ENCODE results near the gene GBP3.
"Not testable (repeated sequence)": the region's sequence is repeated elsewhere in the genome, so short reads cannot be mapped to it uniquely, and the experiment has no call there.

Gene GBP3

GRCh38 chr1:89035080-89035479, 12.4 kb upstream of the GBP3 start:
- Histone ChIP-seq H3K36me3 (ENCODE audit: control insufficient read depth, insufficient read depth, low read length) (no peaks in the 10 kb centered on the region), H3K4me1 (ENCODE audit: control insufficient read depth, insufficient read depth, low read length) (no peaks in the 10 kb centered on the region), H3K9me3 (ENCODE audit: control insufficient read depth, insufficient read depth, low read length) (no peaks in the 10 kb centered on the region), H3K4me3 (ENCODE audit: low read depth, low read length) (no peak overlapping the region), H3K27me3 (ENCODE audit: control insufficient read depth, insufficient read depth, low read length) (no peaks in the 10 kb centered on the region), H3K9ac (ENCODE audit: low read depth, low read length) (no peak overlapping the region)

DNA sequence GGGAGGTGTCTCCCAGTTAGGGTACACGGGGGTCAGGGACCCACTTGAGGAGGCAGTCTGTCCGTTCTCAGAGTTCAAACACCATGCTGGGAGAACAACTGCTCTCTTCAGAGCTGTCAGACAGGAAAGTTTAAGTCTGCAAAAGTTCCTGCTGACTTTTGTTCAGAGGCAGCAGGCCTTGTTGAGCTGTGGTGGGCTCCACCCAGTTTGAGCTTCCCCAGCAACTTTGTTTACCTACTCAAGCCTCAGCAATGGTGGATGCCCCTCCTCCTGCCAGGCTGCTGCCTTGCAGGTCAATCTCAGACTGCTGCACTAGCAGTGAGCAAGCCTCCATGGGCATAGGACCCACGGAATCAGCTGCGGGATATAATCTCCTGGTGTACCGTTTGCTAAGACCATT, 11.3 kb upstream of the GBP3 start:
- H3K36me3 ChIP-seq (ENCODE audit: control insufficient read depth, insufficient read depth, low read length); H3K4me3 ChIP-seq (ENCODE audit: low read depth, low read length); H3K4me1 ChIP-seq (ENCODE audit: control insufficient read depth, insufficient read depth, low read length); H3K9me3 ChIP-seq (ENCODE audit: control insufficient read depth, insufficient read depth, low read length); H3K9ac ChIP-seq (ENCODE audit: low read depth, low read length); H3K27me3 ChIP-seq (ENCODE audit: control insufficient read depth, insufficient read depth, low read length): not testable (repeated sequence)

- H3K9ac ChIP-seq (ENCODE audit: low read depth, low read length); H3K36me3 ChIP-seq (ENCODE audit: control insufficient read depth, insufficient read depth, low read length); H3K27me3 ChIP-seq (ENCODE audit: control insufficient read depth, insufficient read depth, low read length); H3K4me3 ChIP-seq (ENCODE audit: low read depth, low read length); H3K9me3 ChIP-seq (ENCODE audit: control insufficient read depth, insufficient read depth, low read length); H3K4me1 ChIP-seq (ENCODE audit: control insufficient read depth, insufficient read depth, low read length): not testable (repeated sequence)
Measured at GRCh38 chr1:89029051-89029450, 6.4 kb upstream of the GBP3 start.

- Histone ChIP-seq H3K4me3 (ENCODE audit: low read depth, low read length) (no peak overlapping the region), H3K36me3 (ENCODE audit: control insufficient read depth, insufficient read depth, low read length) (no peaks in the 10 kb centered on the region), H3K9me3 (ENCODE audit: control insufficient read depth, insufficient read depth, low read length) (no peaks in the 10 kb centered on the region), H3K4me1 (ENCODE audit: control insufficient read depth, insufficient read depth, low read length) (peaks cover 4% of the 10 kb centered on the region), H3K9ac (ENCODE audit: low read depth, low read length) (no peak overlapping the region), H3K27me3 (ENCODE audit: control insufficient read depth, insufficient read depth, low read length) (no peaks in the 10 kb centered on the region)
Measured at GRCh38 chr1:89025928-89026327, 3.3 kb upstream of the GBP3 start.

DNA sequence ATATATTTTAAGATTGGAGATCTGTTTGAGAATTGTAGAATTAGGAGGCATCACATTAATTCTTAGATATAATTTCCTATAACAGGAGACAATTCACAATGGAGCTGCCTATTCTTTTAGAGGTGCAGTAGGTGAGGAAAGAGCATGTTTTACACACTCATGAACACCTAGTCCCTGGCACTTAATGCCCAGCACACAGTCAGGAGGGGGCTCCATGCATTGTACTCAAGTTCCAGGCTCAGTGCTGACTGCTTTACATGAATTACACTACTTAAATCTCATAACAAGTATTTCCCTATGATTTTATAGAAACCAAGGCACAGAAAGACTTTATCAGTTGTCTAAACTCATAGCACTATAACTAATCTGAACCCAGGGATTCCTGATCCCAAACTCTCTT, 360 bp upstream of the GBP3 start:
- no peaks in the 10 kb centered on the region for H3K9me3 ChIP-seq (ENCODE audit: control insufficient read depth, insufficient read depth, low read length)
- no peak overlapping the region for H3K9ac ChIP-seq (ENCODE audit: low read depth, low read length)
- H3K36me3 ChIP-seq (ENCODE audit: control insufficient read depth, insufficient read depth, low read length), result no peaks in the 10 kb centered on the region
- H3K27me3 ChIP-seq (ENCODE audit: control insufficient read depth, insufficient read depth, low read length), result no peaks in the 10 kb centered on the region
- no peak overlapping the region for H3K4me3 ChIP-seq (ENCODE audit: low read depth, low read length)
- peaks cover 4% of the 10 kb centered on the region for H3K4me1 ChIP-seq (ENCODE audit: control insufficient read depth, insufficient read depth, low read length)

DNA sequence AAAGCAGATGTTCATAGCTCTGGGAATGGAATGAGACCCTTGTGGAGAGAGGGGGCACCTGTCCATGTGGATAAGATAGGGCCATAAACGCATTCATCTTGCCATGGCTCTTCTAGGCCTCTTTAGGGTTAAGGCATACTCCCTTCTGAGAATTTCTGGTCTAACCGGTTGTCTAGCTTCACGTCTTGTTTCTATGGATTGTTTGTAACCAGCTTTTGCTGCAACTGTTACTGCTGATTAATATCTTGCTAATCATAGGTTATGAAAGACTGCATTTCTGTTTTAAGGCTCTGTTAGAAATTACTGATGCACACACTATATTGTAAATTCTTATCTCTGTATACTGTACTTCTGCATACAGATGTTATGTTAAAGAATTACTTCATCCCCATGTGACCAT, 4.3 kb downstream of the GBP3 start:
- not testable (repeated sequence) for H3K4me3 ChIP-seq (ENCODE audit: low read depth, low read length); H3K36me3 ChIP-seq (ENCODE audit: control insufficient read depth, insufficient read depth, low read length); H3K27me3 ChIP-seq (ENCODE audit: control insufficient read depth, insufficient read depth, low read length); H3K9me3 ChIP-seq (ENCODE audit: control insufficient read depth, insufficient read depth, low read length); H3K9ac ChIP-seq (ENCODE audit: low read depth, low read length); H3K4me1 ChIP-seq (ENCODE audit: control insufficient read depth, insufficient read depth, low read length)

DNA sequence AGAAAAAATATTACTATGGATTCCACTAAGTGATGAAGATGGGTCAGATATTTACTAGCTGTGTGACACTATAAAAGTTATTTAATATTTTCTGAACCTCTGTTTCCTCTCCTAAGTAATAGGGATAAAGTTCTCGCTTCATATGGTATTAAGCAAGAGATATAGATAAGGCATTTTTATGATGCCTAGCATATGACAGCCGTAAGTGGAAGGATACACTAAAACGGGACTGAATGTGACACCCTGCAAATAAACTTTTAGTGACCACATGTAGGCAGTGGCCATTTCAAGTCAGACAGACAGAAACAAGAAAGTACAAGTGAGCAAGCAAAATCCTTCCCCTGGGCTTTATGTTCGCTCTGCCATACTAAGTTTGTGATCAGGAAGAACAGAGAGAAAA, 14.2 kb downstream of the GBP3 start:
- no peak overlapping the region for H3K4me3 ChIP-seq (ENCODE audit: low read depth, low read length)
- no peak overlapping the region for H3K9ac ChIP-seq (ENCODE audit: low read depth, low read length)
- no peaks in the 10 kb centered on the region for H3K27me3 ChIP-seq (ENCODE audit: control insufficient read depth, insufficient read depth, low read length)
- no peaks in the 10 kb centered on the region for H3K9me3 ChIP-seq (ENCODE audit: control insufficient read depth, insufficient read depth, low read length)
- H3K4me1 ChIP-seq (ENCODE audit: control insufficient read depth, insufficient read depth, low read length), result no peaks in the 10 kb centered on the region
- H3K36me3 ChIP-seq (ENCODE audit: control insufficient read depth, insufficient read depth, low read length), result no peaks in the 10 kb centered on the region

GRCh38 chr1:89005286-89006151, 17.1 kb downstream of the GBP3 start:
- no peaks in the 10 kb centered on the region for H3K27me3 ChIP-seq (ENCODE audit: control insufficient read depth, insufficient read depth, low read length)
- no peaks in the 10 kb centered on the region for H3K4me1 ChIP-seq (ENCODE audit: control insufficient read depth, insufficient read depth, low read length)
- H3K9ac ChIP-seq (ENCODE audit: low read depth, low read length), result no peak overlapping the region
- no peaks in the 10 kb centered on the region for H3K36me3 ChIP-seq (ENCODE audit: control insufficient read depth, insufficient read depth, low read length)
- no peak overlapping the region for H3K4me3 ChIP-seq (ENCODE audit: low read depth, low read length)
- no peaks in the 10 kb centered on the region for H3K9me3 ChIP-seq (ENCODE audit: control insufficient read depth, insufficient read depth, low read length)

DNA sequence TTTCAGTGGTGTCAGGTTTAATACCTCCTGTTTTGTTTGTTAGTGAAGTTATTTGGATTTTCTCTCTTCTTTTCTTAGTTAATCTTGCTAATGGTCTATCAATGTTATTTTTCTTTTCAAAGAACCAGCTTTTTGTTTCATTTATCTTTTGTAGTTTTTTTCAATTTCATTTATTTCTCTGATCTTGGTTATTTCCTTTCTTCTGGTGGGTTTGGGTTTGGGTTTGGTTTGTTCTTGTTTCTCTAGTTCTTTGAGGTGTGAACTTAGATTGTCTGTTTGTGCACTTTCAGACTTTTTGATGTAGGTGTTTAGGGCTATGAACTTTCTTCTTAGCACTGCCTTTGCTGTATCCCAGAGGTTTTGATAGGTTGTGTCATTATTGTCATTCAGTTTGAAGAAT, 20.5 kb downstream of the GBP3 start:
- not testable (repeated sequence) for H3K9me3 ChIP-seq (ENCODE audit: control insufficient read depth, insufficient read depth, low read length); H3K9ac ChIP-seq (ENCODE audit: low read depth, low read length); H3K4me3 ChIP-seq (ENCODE audit: low read depth, low read length); H3K27me3 ChIP-seq (ENCODE audit: control insufficient read depth, insufficient read depth, low read length); H3K4me1 ChIP-seq (ENCODE audit: control insufficient read depth, insufficient read depth, low read length); H3K36me3 ChIP-seq (ENCODE audit: control insufficient read depth, insufficient read depth, low read length)

DNA sequence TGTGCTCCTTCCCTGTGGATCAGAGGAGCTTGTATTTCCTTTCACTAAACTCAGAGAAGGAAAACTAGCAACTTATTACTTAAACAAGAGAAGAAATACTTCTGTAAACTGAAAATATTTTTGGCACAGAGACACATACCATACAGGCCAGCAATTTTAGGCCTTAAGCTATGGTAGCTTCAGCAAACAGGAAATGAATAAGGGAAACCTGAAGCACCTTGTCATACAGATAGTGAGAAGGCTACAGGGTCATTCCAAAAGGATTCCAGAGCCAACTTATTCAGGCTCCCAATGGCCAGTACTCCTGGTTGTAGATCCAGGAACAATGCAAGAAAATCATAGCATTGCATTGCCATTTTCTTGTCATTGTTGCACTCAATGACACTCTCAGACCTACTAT, 21.2 kb downstream of the GBP3 start:
- Histone ChIP-seq H3K9me3 (ENCODE audit: control insufficient read depth, insufficient read depth, low read length) (no peaks in the 10 kb centered on the region), H3K27me3 (ENCODE audit: control insufficient read depth, insufficient read depth, low read length) (no peaks in the 10 kb centered on the region), H3K4me1 (ENCODE audit: control insufficient read depth, insufficient read depth, low read length) (no peaks in the 10 kb centered on the region), H3K36me3 (ENCODE audit: control insufficient read depth, insufficient read depth, low read length) (no peaks in the 10 kb centered on the region), H3K9ac (ENCODE audit: low read depth, low read length) (no peak overlapping the region), H3K4me3 (ENCODE audit: low read depth, low read length) (no peak overlapping the region)

GRCh38 chr1:88998716-88999115, 23.9 kb downstream of the GBP3 start:
- H3K9ac ChIP-seq (ENCODE audit: low read depth, low read length), result no peak overlapping the region
- H3K27me3 ChIP-seq (ENCODE audit: control insufficient read depth, insufficient read depth, low read length), result no peaks in the 10 kb centered on the region
- peaks cover 2% of the 10 kb centered on the region for H3K4me1 ChIP-seq (ENCODE audit: control insufficient read depth, insufficient read depth, low read length)
- no peak overlapping the region for H3K4me3 ChIP-seq (ENCODE audit: low read depth, low read length)
- no peaks in the 10 kb centered on the region for H3K9me3 ChIP-seq (ENCODE audit: control insufficient read depth, insufficient read depth, low read length)
- H3K36me3 ChIP-seq (ENCODE audit: control insufficient read depth, insufficient read depth, low read length), result no peaks in the 10 kb centered on the region

GRCh38 chr1:88990426-88990825, 32.2 kb downstream of the GBP3 start:
- H3K9me3 ChIP-seq (ENCODE audit: control insufficient read depth, insufficient read depth, low read length), result no peaks in the 10 kb centered on the region
- no peaks in the 10 kb centered on the region for H3K36me3 ChIP-seq (ENCODE audit: control insufficient read depth, insufficient read depth, low read length)
- H3K4me3 ChIP-seq (ENCODE audit: low read depth, low read length), result no peak overlapping the region
- H3K4me1 ChIP-seq (ENCODE audit: control insufficient read depth, insufficient read depth, low read length), result peaks cover 7% of the 10 kb centered on the region
- no peak overlapping the region for H3K9ac ChIP-seq (ENCODE audit: low read depth, low read length)
- H3K27me3 ChIP-seq (ENCODE audit: control insufficient read depth, insufficient read depth, low read length), result no peaks in the 10 kb centered on the region
